Glomerular visceral epithelial cell (primary cell): ENCODE measurements around the gene CDH5.

Experiments
- DNase-seq: peaks from one replicate; pipeline ENCODE4 v3.0.0-alpha.2; 2016; ENCODE audit errors: extremely low spot score

Gene CDH5

GRCh38 chr16:66373667-66374066, 7.2 kb downstream of the CDH5 start:
- no peak for DNase-seq

GRCh38 chr16:66374176-66374575, 7.7 kb downstream of the CDH5 start:
- no peak for DNase-seq

- DNase-seq, result no peak
Observed at GRCh38 chr16:66375451-66375850, 9.0 kb downstream of the CDH5 start.

GRCh38 chr16:66376114-66376513, 9.6 kb downstream of the CDH5 start:
- DNase-seq, result no peak

GRCh38 chr16:66376577-66377305, 10.2 kb downstream of the CDH5 start:
- no peak for DNase-seq

- no peak for DNase-seq
Observed at GRCh38 chr16:66377324-66377723, 10.8 kb downstream of the CDH5 start.

- DNase-seq, result no peak
Observed at GRCh38 chr16:66378741-66379570, 12.5 kb downstream of the CDH5 start.

GRCh38 chr16:66379571-66379941, 13.1 kb downstream of the CDH5 start:
- no peak for DNase-seq

GRCh38 chr16:66380421-66380820, 13.9 kb downstream of the CDH5 start:
- DNase-seq, result no peak

- no peak for DNase-seq
Observed at GRCh38 chr16:66381585-66382170, 15.2 kb downstream of the CDH5 start.

- DNase-seq, result peak; percentile 91
Observed at GRCh38 chr16:66382171-66382965, 15.9 kb downstream of the CDH5 start.

GRCh38 chr16:66382966-66383299, 16.4 kb downstream of the CDH5 start:
- DNase-seq, result peak; percentile 86

GRCh38 chr16:66383551-66383950, 17.1 kb downstream of the CDH5 start:
- no peak for DNase-seq

- no peak for DNase-seq
Observed at GRCh38 chr16:66385415-66385814, 18.9 kb downstream of the CDH5 start.

GRCh38 chr16:66386629-66387622, 20.4 kb downstream of the CDH5 start:
- no peak for DNase-seq

- DNase-seq, result no peak
Observed at GRCh38 chr16:66387817-66388332, 21.4 kb downstream of the CDH5 start.

- DNase-seq, result no peak
Observed at GRCh38 chr16:66388350-66389139, 22.1 kb downstream of the CDH5 start.

GRCh38 chr16:66389256-66390176, 23.0 kb downstream of the CDH5 start:
- no peak for DNase-seq
